ENCODE measurements around the gene COA8.

COA8 gene

GRCh38 chr14:103550451-103551337 lies 12.1 kb upstream of the COA8 start:
- DNase-seq, result no peak

- no peak for DNase-seq
Measured at GRCh38 chr14:103551338-103551762, 11.4 kb upstream of the COA8 start.

GRCh38 chr14:103552011-103552845 lies 10.5 kb upstream of the COA8 start:
- peak; percentile 59 for DNase-seq

GRCh38 chr14:103552846-103553210 lies 9.9 kb upstream of the COA8 start:
- no peak for DNase-seq

- peak; percentile 45 for DNase-seq
Measured at GRCh38 chr14:103555559-103556337, 7.0 kb upstream of the COA8 start.

- DNase-seq, result no peak
Measured at GRCh38 chr14:103556946-103557758, 5.6 kb upstream of the COA8 start.

GRCh38 chr14:103558071-103558882 lies 4.5 kb upstream of the COA8 start:
- peak; percentile 49 for DNase-seq

- DNase-seq, result no peak
Measured at GRCh38 chr14:103559766-103560165, 3.0 kb upstream of the COA8 start.

- DNase-seq, result no peak
Measured at GRCh38 chr14:103560691-103561090, 2.1 kb upstream of the COA8 start.

GRCh38 chr14:103561381-103562178 lies 1.2 kb upstream of the COA8 start:
- DNase-seq, result peak; percentile 67

- no peak for DNase-seq
Measured at GRCh38 chr14:103562179-103562428, 656 bp upstream of the COA8 start.

- DNase-seq, result no peak
Measured at GRCh38 chr14:103563226-103563620, 463 bp downstream of the COA8 start.

GRCh38 chr14:103563844-103564505 lies 1.2 kb downstream of the COA8 start:
- no peak for DNase-seq

- peak; percentile 92 for DNase-seq
Measured at GRCh38 chr14:103568952-103569351, 6.2 kb downstream of the COA8 start.

- DNase-seq, result no peak
Measured at GRCh38 chr14:103569408-103569807, 6.6 kb downstream of the COA8 start.

GRCh38 chr14:103574104-103574503 lies 11.3 kb downstream of the COA8 start:
- no peak for DNase-seq

GRCh38 chr14:103574707-103575285 lies 12.0 kb downstream of the COA8 start:
- DNase-seq, result no peak

GRCh38 chr14:103576371-103577024 lies 13.7 kb downstream of the COA8 start:
- peak; percentile 89 for DNase-seq

GRCh38 chr14:103578401-103579075 lies 15.8 kb downstream of the COA8 start:
- DNase-seq, result no peak
